ENCODE results near the gene VAV2. TPM values are rescaled to one million over a fixed set of nuclear protein-coding genes. Genes with fewer than 3 reads are reported as not detected.

VAV2 gene
- total and polyA plus RNA-seq, 2 experiments from 2014 or later, result 10.8 to 15.3 TPM

- H3K4me1 ChIP-seq (ENCODE audit: low read depth), result peaks cover 3% of the 10 kb centered on the region
- no peak for TF ChIP-seq CTCF (IDR thresholded peaks at IDR 0.05; ENCODE audit: low read depth, low read length)
- no peaks in the 10 kb centered on the region for H3K9me3 ChIP-seq (ENCODE audit: low read depth)
- no peaks in the 10 kb centered on the region for H3K27me3 ChIP-seq
- peak in 1 of 2 donors; percentile 77 for DNase-seq (ENCODE audit: low read depth in 1 of 2, low spot score in 1 of 2)
- no peak overlapping the region for H3K27ac ChIP-seq
- H3K4me3 ChIP-seq, result no peak overlapping the region
- no peaks in the 10 kb centered on the region for H3K36me3 ChIP-seq
Measured at GRCh38 chr9:133934482-133935232, 57.5 kb downstream of the VAV2 start.

GRCh38 chr9:133933426-133934026, 58.6 kb downstream of the VAV2 start:
- no peaks in the 10 kb centered on the region for H3K9me3 ChIP-seq (ENCODE audit: low read depth)
- no peaks in the 10 kb centered on the region for H3K27me3 ChIP-seq
- H3K27ac ChIP-seq, result no peak overlapping the region
- no peak overlapping the region for H3K4me3 ChIP-seq
- DNase-seq (ENCODE audit: low read depth in 1 of 2, low spot score in 1 of 2), result no peak
- TF ChIP-seq CTCF (IDR thresholded peaks at IDR 0.05; ENCODE audit: low read depth, low read length), result no peak
- no peaks in the 10 kb centered on the region for H3K4me1 ChIP-seq (ENCODE audit: low read depth)
- no peaks in the 10 kb centered on the region for H3K36me3 ChIP-seq

GRCh38 chr9:133932633-133933032, 59.5 kb downstream of the VAV2 start:
- Histone ChIP-seq H3K27ac (no peak overlapping the region), H3K9me3 (ENCODE audit: low read depth) (no peaks in the 10 kb centered on the region), H3K27me3 (no peaks in the 10 kb centered on the region), H3K4me1 (ENCODE audit: low read depth) (no peaks in the 10 kb centered on the region), H3K36me3 (no peaks in the 10 kb centered on the region), H3K4me3 (no peak overlapping the region)
- TF ChIP-seq CTCF (IDR thresholded peaks at IDR 0.05; ENCODE audit: low read depth, low read length), result no peak
- no peak for DNase-seq (ENCODE audit: low read depth in 1 of 2, low spot score in 1 of 2)

- H3K27me3 ChIP-seq, result no peaks in the 10 kb centered on the region
- DNase-seq (ENCODE audit: low read depth in 1 of 2, low spot score in 1 of 2), result peak in 1 of 2 donors; percentile 81
- no peak overlapping the region for H3K4me3 ChIP-seq
- no peaks in the 10 kb centered on the region for H3K36me3 ChIP-seq
- no peak overlapping the region for H3K27ac ChIP-seq
- H3K4me1 ChIP-seq (ENCODE audit: low read depth), result no peaks in the 10 kb centered on the region
- no peak for TF ChIP-seq CTCF (IDR thresholded peaks at IDR 0.05; ENCODE audit: low read depth, low read length)
- H3K9me3 ChIP-seq (ENCODE audit: low read depth), result no peaks in the 10 kb centered on the region
Measured at GRCh38 chr9:133932181-133932580, 59.9 kb downstream of the VAV2 start.

GRCh38 chr9:133930682-133931485, 61.2 kb downstream of the VAV2 start:
- DNase-seq (ENCODE audit: low read depth in 1 of 2, low spot score in 1 of 2), result no peak
- Histone ChIP-seq H3K4me3 (no peak overlapping the region), H3K4me1 (ENCODE audit: low read depth) (no peaks in the 10 kb centered on the region), H3K36me3 (no peaks in the 10 kb centered on the region), H3K27ac (no peak overlapping the region), H3K9me3 (ENCODE audit: low read depth) (no peaks in the 10 kb centered on the region), H3K27me3 (no peaks in the 10 kb centered on the region)
- no peak for TF ChIP-seq CTCF (IDR thresholded peaks at IDR 0.05; ENCODE audit: low read depth, low read length)

All from cardiac muscle cell (in vitro differentiated cells and primary cell).